KBM-7 (cell line): ENCODE data around the gene FLRT2.

Experiments used
- DNase-seq: peaks from one replicate; pipeline ENCODE4 v3.0.0-alpha.2; 2015
- in situ Hi-C: fragments of 300-500 bp; cut with MboI; formaldehyde crosslinking; loops from 2 replicates; pipeline ENCODE4 v1.14.3; 2020; ENCODE audit warnings: low sequenced_read_pairs, low pct_unique_long_range_greater_than_20kb, mixed read lengths

Gene FLRT2

DNA sequence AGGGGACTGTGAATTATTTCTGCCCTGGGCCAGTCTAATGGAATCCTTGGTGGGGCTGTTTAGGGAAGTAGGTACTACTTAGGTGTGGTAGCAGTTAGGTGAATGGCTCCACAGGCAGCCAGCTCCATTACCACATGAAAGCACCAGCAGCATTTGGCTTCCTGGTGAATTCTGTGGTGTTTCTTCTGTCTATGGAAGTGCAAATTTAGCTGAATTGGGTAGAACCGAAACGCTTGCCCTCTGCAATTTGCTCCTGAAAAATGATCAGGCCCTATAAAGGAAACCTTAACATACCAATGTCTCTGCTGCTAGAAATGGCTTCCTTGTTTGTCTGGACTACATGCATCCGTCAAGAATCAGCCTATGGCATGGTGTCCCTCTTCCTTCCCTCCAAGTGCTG lies 16.4 kb downstream of the FLRT2 start:
- in situ Hi-C loops, result no loop called here
- DNase-seq, result no peak

- no peak for DNase-seq
- in situ Hi-C loops, result no loop called here
Observed at GRCh38 chr14:85549697-85550096, 19.8 kb downstream of the FLRT2 start.

- in situ Hi-C loops, result no loop called here
- no peak for DNase-seq
Observed at GRCh38 chr14:85554106-85554505, 24.2 kb downstream of the FLRT2 start.

DNA sequence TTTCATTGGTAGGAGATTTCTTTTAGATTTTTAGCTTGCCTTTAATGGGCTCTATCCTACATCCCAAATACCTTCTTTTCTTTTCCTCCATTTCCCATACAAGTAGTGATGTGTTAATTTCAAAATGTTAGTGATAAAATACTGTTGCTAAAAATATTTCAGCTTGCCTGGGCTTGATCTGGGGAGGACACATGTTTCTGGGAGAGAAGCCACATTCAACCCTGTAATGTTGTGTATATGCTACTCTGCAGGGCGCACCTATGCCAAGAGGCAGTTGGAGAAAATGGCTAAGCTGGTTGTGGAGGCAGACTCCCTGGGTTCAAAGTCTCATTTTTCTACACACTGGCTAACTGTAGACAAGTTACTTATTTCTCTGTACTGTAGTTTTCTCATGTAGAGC lies 26.3 kb downstream of the FLRT2 start:
- in situ Hi-C loops, result no loop called here

DNA sequence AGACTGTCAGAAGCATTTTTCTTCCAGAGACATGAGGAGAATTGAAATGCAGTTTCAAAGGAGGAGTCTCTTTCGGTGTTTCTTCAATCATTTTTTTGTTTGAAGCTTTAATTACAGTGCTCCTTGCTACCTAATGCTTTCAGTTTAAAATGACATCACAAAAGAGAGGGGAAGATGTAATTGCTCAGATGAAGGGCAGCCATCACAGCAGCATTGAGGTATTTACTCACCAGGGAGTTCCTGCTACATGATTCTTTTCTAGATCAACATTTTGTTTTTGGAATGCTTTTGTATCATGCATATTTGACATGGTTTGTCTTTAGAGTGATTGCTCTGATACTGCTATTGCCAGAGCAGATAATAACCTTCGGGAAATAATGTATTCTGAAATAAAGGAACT lies 28.6 kb downstream of the FLRT2 start:
- in situ Hi-C loops, result no loop called here
- DNase-seq, result no peak

More for the DNA sequence above, 26.3 kb downstream of the FLRT2 start:
- no peak for DNase-seq

DNA sequence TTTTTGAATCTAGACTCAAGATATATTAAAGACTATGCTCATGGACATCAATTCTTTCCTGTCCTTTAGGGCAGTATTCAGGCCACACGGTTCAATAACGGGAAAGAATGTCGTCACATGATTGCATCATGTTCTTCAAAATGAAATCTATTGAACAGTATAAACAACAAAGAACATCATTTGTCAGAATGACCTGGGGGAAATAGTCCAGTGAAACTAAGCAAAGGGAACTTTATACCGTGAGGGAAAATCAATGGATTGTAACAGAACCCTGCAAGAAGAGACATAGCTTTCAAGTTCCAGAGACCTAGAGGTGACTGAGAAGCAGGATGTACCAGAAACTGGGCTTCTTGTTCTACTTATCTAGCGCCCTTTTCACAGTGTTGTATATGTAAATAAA lies 32.7 kb downstream of the FLRT2 start:
- no peak for DNase-seq
- in situ Hi-C loops, result no loop called here

- DNase-seq, result no peak
- in situ Hi-C loops, result no loop called here
Observed at GRCh38 chr14:85564841-85565527, 35.0 kb downstream of the FLRT2 start.

- in situ Hi-C loops, result no loop called here
- no peak for DNase-seq
Observed at GRCh38 chr14:85565862-85566296, 35.9 kb downstream of the FLRT2 start.

DNA sequence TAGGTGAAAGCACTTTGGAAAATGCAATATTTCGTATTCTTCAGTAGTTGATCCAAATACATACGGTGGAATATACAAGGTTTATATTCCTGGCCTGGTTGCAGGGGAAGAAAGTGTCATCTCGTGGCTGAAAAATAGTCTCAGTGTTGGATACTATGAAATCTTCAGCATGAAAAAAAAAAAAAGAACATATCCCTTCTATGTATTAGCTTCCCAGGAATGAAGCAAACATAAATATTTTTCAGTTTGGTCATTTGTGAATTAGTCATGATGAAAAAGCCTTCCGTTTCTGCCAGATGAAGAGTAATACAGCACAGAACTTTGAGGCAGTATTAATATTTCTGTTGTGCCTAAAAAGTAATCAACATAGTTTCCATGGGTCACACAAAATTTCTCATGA lies 36.7 kb downstream of the FLRT2 start:
- in situ Hi-C loops, result no loop called here
- no peak for DNase-seq

GRCh38 chr14:85572011-85572410 lies 42.1 kb downstream of the FLRT2 start:
- DNase-seq, result no peak
- in situ Hi-C loops, result no loop called here

- in situ Hi-C loops, result no loop called here
- DNase-seq, result no peak
Observed at GRCh38 chr14:85572845-85573244, 42.9 kb downstream of the FLRT2 start.

GRCh38 chr14:85573406-85573805 lies 43.5 kb downstream of the FLRT2 start:
- DNase-seq, result no peak
- in situ Hi-C loops, result no loop called here

- DNase-seq, result no peak
- in situ Hi-C loops, result no loop called here
Observed at GRCh38 chr14:85574853-85575616, 45.1 kb downstream of the FLRT2 start.

DNA sequence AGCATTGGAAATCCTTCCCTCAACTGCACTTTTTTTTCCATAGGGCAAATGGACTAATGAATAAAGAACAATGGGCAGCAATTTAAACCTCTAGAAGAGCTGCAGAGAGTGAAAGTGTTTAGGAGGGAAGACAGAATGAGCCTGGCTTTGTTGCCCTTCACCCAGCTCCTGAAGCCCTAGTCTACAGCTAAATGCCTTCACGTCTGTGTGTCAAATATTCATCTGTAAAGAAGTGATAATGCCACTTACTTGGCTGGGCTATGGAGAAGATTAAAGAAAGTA lies 45.6 kb downstream of the FLRT2 start:
- in situ Hi-C loops, result no loop called here
- no peak for DNase-seq

DNA sequence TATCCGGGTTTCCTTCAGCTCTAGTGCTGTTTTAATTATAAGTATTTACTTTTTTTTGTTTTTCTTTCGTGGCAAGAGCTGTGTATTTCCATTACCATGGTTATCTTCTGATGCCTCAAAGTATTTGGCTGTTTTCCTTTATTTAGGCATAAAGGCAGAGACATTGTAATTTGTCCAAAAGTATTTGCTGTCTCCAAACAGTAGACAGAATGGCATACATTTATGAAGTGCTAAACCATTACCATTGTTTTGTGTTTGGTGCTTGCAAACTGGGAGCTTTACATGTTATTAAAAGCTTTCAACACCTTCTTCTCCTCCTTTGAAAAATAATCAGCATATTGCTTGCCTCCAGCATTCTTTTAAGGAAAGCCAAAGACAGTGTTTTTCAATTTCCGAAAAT lies 46.3 kb downstream of the FLRT2 start:
- no peak for DNase-seq
- in situ Hi-C loops, result no loop called here

DNA sequence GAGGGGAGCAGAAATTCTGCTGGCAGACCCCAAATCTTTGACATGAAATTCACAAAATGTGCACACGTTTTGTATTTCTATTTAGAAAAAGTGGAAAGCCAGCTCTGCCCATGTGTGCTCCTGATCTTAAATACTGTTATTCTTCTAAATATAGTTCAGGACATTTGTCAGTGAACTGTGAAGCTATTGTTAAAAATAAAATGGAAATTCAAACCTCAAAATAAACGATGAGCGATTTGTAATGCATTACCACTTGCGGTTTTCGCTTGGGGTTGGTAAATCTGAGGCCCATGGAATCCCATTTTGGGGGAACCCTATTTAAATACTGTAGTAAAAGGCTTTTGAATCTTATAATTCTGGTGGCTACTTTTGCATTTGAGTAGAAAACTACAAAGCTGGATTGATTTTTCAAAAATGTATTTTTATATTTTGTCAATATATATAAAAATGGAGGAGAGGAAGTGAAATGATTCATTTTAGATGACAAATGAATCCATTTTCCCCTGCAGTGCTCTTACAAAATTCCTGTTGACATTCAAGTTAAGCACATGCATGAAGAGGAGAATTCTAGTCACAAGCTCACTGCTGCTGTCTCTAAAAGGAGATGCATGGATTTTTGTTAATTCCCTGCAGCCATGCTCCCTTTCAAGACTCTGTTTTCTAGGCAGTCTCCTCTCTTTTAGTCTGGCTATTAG lies 47.1 kb downstream of the FLRT2 start:
- in situ Hi-C loops, result no loop called here
- no peak for DNase-seq

DNA sequence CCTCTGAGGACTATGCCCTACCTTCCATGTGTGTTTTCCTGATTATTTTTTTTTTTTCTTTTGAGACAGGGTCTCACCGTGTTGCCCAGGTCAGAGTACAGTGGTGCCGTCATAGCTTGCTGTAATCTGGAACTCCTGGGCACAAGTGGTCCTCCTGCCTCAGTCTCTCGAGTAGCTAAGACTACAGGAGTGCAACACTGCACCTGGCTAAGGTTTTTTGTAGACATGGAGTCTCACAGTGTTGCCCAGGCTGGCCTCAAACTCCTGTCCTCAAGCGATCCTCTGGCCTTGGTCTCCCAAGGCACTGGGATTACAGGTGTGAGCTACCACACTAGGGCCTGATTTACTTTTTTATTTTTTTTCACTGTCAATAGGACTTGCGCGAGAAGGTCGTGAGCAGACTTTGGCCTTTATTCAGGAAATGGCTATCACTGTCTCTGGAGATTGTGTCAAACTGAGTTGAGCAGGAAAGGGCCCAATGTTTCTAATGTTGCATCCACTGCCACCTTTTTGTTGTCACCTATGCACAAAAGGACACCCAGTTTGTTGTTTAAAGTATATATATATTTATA lies 47.7 kb downstream of the FLRT2 start:
- no peak for DNase-seq
- in situ Hi-C loops, result no loop called here

- no peak for DNase-seq
- in situ Hi-C loops, result no loop called here
Observed at GRCh38 chr14:85578357-85578756, 48.4 kb downstream of the FLRT2 start.

DNA sequence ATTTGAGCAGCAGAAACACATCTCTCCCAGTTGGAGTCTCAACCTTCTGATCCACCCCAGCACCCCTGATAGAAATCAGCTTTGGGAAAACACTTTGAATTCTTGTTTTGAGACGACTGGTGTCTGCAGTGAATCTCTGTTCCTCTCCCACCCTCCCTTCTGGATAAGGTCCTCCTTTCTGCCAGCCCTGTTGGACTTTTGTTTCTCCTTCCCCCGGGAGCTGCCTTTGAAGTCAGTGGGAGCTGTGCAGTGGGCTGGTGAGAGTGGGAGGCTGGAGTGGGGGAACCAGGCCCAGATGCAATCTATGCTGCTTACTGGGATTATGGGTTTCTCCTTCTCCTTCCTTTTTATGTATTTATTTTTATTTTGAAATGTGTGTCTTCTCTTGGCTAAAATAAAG lies 49.0 kb downstream of the FLRT2 start:
- DNase-seq, result no peak
- in situ Hi-C loops, result no loop called here

GRCh38 chr14:85579942-85580341 lies 50.0 kb downstream of the FLRT2 start:
- DNase-seq, result no peak
- in situ Hi-C loops, result no loop called here
